IMR-90 (cell line): ENCODE data around the gene LAMB1. TPM values are rescaled to one million over a fixed set of nuclear protein-coding genes. Genes with fewer than 3 reads are reported as not detected.

ENCODE experiments used
- ATAC-seq: fragments of 200-7000 bp; cut with Tn5 transposase; 2 replicates; pipeline ENCODE4 v1.9.1; 2020; ENCODE audit warnings: low read depth, mild to moderate bottlenecking, moderate library complexity
- BruUV-seq: library from RNA; stranded (reverse); fragments of 400-500 nt; replicated peaks from 2 replicates; lab custom pipeline; 2021; lab: Mats Ljungman, UMichigan
- CTCF ChIA-PET: fragments of 300-600 bp; formaldehyde crosslinking; extraction: SDS; loops from one replicate; lab custom pipeline; 2021; ENCODE audit warnings: antibody characterized with exemption; lab: Yijun Ruan, JAX
- POLR2A ChIA-PET: fragments of 300-600 bp; sonication (Branson Sonifier 250); formaldehyde crosslinking; loops from one replicate; lab custom pipeline; 2022; ENCODE audit warnings: antibody characterized with exemption; ENCODE audit not compliant: unreplicated experiment; lab: Charles Lee
- DNase-seq: peaks from one replicate; pipeline ENCODE4 v3.0.0; 2013
- H2AFZ ChIP-seq: replicated peaks from 2 replicates; pipeline ENCODE3; 2013; ENCODE audit warnings: low read length, mild to moderate bottlenecking; ENCODE audit not compliant: poor library complexity
- H2AK5ac ChIP-seq: 2 replicates; pipeline ENCODE4 v1.6.1; 2013; ENCODE audit warnings: low read depth, low read length, inconsistent platforms
- H2AK9ac ChIP-seq: replicated peaks from 2 replicates; pipeline ENCODE3; 2013; ENCODE audit warnings: mild to moderate bottlenecking, low read depth, low read length, moderate library complexity; ENCODE audit not compliant: poor library complexity
- H2BK120ac ChIP-seq: 2 replicates; pipeline ENCODE4 v1.6.1; 2013; ENCODE audit warnings: low read depth, low read length, inconsistent platforms
- H2BK15ac ChIP-seq: 3 replicates; pipeline ENCODE4 v1.6.1; 2013; ENCODE audit warnings: low read depth, low read length, inconsistent platforms
- H2BK20ac ChIP-seq: 2 replicates; pipeline ENCODE4 v1.6.1; 2013; ENCODE audit warnings: low read depth, mild to moderate bottlenecking, inconsistent platforms, low read length, moderate library complexity
- H2BK5ac ChIP-seq: 2 replicates; pipeline ENCODE4 v1.6.1; 2013; ENCODE audit warnings: mild to moderate bottlenecking, low read depth, low read length, inconsistent platforms; ENCODE audit not compliant: poor library complexity, severe bottlenecking
- H3K14ac ChIP-seq: replicated peaks from 2 replicates; pipeline ENCODE4 v1.6.1; 2013; ENCODE audit warnings: low read depth, low read length, inconsistent platforms
- H3K18ac ChIP-seq: 2 replicates; pipeline ENCODE4 v1.6.1; 2013; ENCODE audit warnings: low read depth, low read length, control low read depth
- H3K23ac ChIP-seq: 2 replicates; pipeline ENCODE4 v1.6.1; 2013; ENCODE audit warnings: low read depth, low read length, inconsistent platforms
- H3K27ac ChIP-seq: 2 replicates; pipeline ENCODE4 v1.5.1; 2013; ENCODE audit warnings: mild to moderate bottlenecking, control low read depth, low read length; ENCODE audit not compliant: insufficient read depth
- H3K27me3 ChIP-seq: 2 replicates; pipeline ENCODE4 v1.6.1; 2013; ENCODE audit warnings: low read length; ENCODE audit not compliant: control insufficient read depth, insufficient read depth
- H3K36me3 ChIP-seq: 2 replicates; pipeline ENCODE4 v1.6.1; 2013; ENCODE audit warnings: low read length, mixed read lengths; ENCODE audit not compliant: control insufficient read depth, insufficient read depth
- H3K4ac ChIP-seq: 2 replicates; pipeline ENCODE4 v1.6.1; 2013; ENCODE audit warnings: low read depth, low read length, inconsistent platforms
- H3K4me1 ChIP-seq: 2 replicates; pipeline ENCODE4 v1.6.1; 2013; ENCODE audit warnings: low read length, mixed read lengths; ENCODE audit not compliant: control insufficient read depth, insufficient read depth
- H3K4me2 ChIP-seq: 2 replicates; pipeline ENCODE4 v1.6.1; 2013; ENCODE audit warnings: low read depth, mild to moderate bottlenecking, control low read depth, low read length, moderate library complexity
- H3K4me3 ChIP-seq: 2 replicates; pipeline ENCODE4 v1.5.1; 2013; ENCODE audit warnings: low read depth, mild to moderate bottlenecking, control low read depth, low read length, moderate library complexity; ENCODE audit not compliant: insufficient read depth
- H3K56ac ChIP-seq: 2 replicates; pipeline ENCODE4 v1.6.1; 2013; ENCODE audit warnings: low read length, inconsistent platforms; ENCODE audit not compliant: insufficient read depth; ENCODE audit errors: extremely low read depth
- H3K79me1 ChIP-seq, 2 experiments: 2 replicates each; pipeline ENCODE4 v1.6.1; 2013; ENCODE audit warnings: low read length in 2 of 2, inconsistent platforms in 1 of 2, low read depth in 1 of 2
- H3K9ac ChIP-seq: 2 replicates; pipeline ENCODE4 v1.6.1; 2013; ENCODE audit warnings: low read depth, low read length, control low read depth
- H3K9me1 ChIP-seq: 2 replicates; pipeline ENCODE4 v1.6.1; 2013; ENCODE audit warnings: low read length, inconsistent platforms; ENCODE audit not compliant: insufficient read depth
- H3K9me3 ChIP-seq: 2 replicates; pipeline ENCODE4 v1.6.1; 2013; ENCODE audit warnings: low read length; ENCODE audit not compliant: control insufficient read depth, insufficient read depth
- H4K20me1 ChIP-seq: 2 replicates; pipeline ENCODE4 v1.6.1; 2013; ENCODE audit warnings: low read length, inconsistent platforms; ENCODE audit not compliant: insufficient read depth
- H4K5ac ChIP-seq: 2 replicates; pipeline ENCODE4 v1.6.1; 2013; ENCODE audit warnings: mild to moderate bottlenecking, low read depth, low read length, control low read depth
- H4K8ac ChIP-seq, 2 experiments: 2 replicates each; pipeline ENCODE4 v1.6.1; 2013; ENCODE audit warnings: low read depth in 2 of 2, low read length in 2 of 2, control low read depth in 1 of 2, inconsistent platforms in 1 of 2
- H4K91ac ChIP-seq: 2 replicates; pipeline ENCODE4 v1.6.1; 2013; ENCODE audit warnings: low read depth, low read length, inconsistent platforms; ENCODE audit not compliant: insufficient read depth
- BHLHE40 ChIP-seq: fragments of 150-350 bp; IDR thresholded peaks from 2 replicates; pipeline ENCODE4 v1.6.1; 2016; ENCODE audit warnings: mild to moderate bottlenecking, low read depth, low read length
- CEBPB ChIP-seq: IDR thresholded peaks from 2 replicates; pipeline ENCODE4 v1.6.1; 2012; ENCODE audit warnings: low read depth, low read length, improper control_type of control experiment
- CHD1 ChIP-seq: IDR thresholded peaks from 2 replicates; pipeline ENCODE4 v1.6.1; 2012; ENCODE audit warnings: low read depth, low read length, improper control_type of control experiment
- CTCF ChIP-seq: conservative IDR thresholded peaks from 2 replicates; pipeline ENCODE4 v1.5.1; 2012; ENCODE audit warnings: mild to moderate bottlenecking, low read depth, low read length, improper control_type of control experiment
- ELK1 ChIP-seq: fragments of 150-350 bp; IDR thresholded peaks from 2 replicates; pipeline ENCODE4 v1.6.1; 2016; ENCODE audit warnings: low read depth, mild to moderate bottlenecking, low read length, moderate library complexity, borderline replicate concordance
- FOS ChIP-seq: fragments of 150-350 bp; IDR thresholded peaks from 2 replicates; pipeline ENCODE4 v1.6.1; 2016; ENCODE audit warnings: low read depth, low read length
- MAFK ChIP-seq: IDR thresholded peaks from 2 replicates; pipeline ENCODE4 v1.6.1; 2012; ENCODE audit warnings: low read depth, low read length, improper control_type of control experiment
- MAZ ChIP-seq: IDR thresholded peaks from 2 replicates; pipeline ENCODE4 v1.6.1; 2012; ENCODE audit warnings: low read depth, mild to moderate bottlenecking, low read length, improper control_type of control experiment, moderate library complexity, borderline replicate concordance
- MXI1 ChIP-seq: IDR thresholded peaks from 2 replicates; pipeline ENCODE4 v1.6.1; 2012; ENCODE audit warnings: low read depth, mild to moderate bottlenecking, low read length, moderate library complexity, borderline replicate concordance
- NFE2L2 ChIP-seq: fragments of 150-350 bp; IDR thresholded peaks from 2 replicates; pipeline ENCODE4 v1.6.1; 2016; ENCODE audit warnings: low read depth, mild to moderate bottlenecking, low read length
- POLR2A ChIP-seq: IDR thresholded peaks from 2 replicates; pipeline ENCODE4 v1.6.1; 2012; ENCODE audit warnings: mild to moderate bottlenecking, low read depth, low read length
- RAD21 ChIP-seq: IDR thresholded peaks from 2 replicates; pipeline ENCODE4 v1.6.1; 2012; ENCODE audit warnings: low read length, improper control_type of control experiment
- RCOR1 ChIP-seq: IDR thresholded peaks from 2 replicates; pipeline ENCODE4 v1.6.1; 2012; ENCODE audit warnings: mild to moderate bottlenecking, low read length, improper control_type of control experiment; ENCODE audit not compliant: insufficient replicate concordance
- RFX5 ChIP-seq: IDR thresholded peaks from 2 replicates; pipeline ENCODE4 v1.8.0; 2012; ENCODE audit warnings: low read depth, mild to moderate bottlenecking, low read length, moderate library complexity
- SMC3 ChIP-seq: fragments of 150-350 bp; IDR thresholded peaks from 2 replicates; pipeline ENCODE4 v1.6.1; 2016; ENCODE audit warnings: low read depth, mild to moderate bottlenecking, antibody characterized with exemption, low read length, moderate library complexity
- USF2 ChIP-seq: fragments of 150-350 bp; IDR thresholded peaks from 2 replicates; pipeline ENCODE4 v1.6.1; 2017; ENCODE audit warnings: mild to moderate bottlenecking, antibody characterized with exemption, low read length, low read depth
- WGBS, 2 experiments: methylation state at CpG; one replicate each; pipeline versions ENCODE4 v1.1.5 to v1.1.7; 2013; ENCODE audit warnings: missing lambda C conversion rate in 2 of 2; ENCODE audit not compliant: insufficient read length in 1 of 2; ENCODE audit errors: extremely low coverage in 2 of 2; 5-methylcytosine and 5-hydroxymethylcytosine counted together
- dilution Hi-C: fragments of 300-500 bp; cut with HindIII; formaldehyde crosslinking; loops from one replicate; pipeline ENCODE4 v1.14.3; 2018; ENCODE audit warnings: low sequenced_read_pairs; ENCODE audit not compliant: unreplicated experiment
- in situ Hi-C: fragments of 300-500 bp; cut with MboI; formaldehyde crosslinking; loops from 3 replicates; pipeline ENCODE4 v1.14.3; 2019; ENCODE audit warnings: low sequenced_read_pairs, inconsistent platforms, mixed read lengths
- intact Hi-C: fragments of 100-400 bp; cut with micrococcal nuclease; formaldehyde crosslinking; loops from 2 replicates; pipeline ENCODE4 v1.10.0; 2022
- polyA plus RNA-seq, 3 experiments: library from polyadenylated mRNA; depleted of rRNA; stranded (reverse); fragments of >200 nt; gene quantifications; 2 replicates each; pipeline ENCODE4 v1.2.3, GENCODE V29; 2012; ENCODE audit warnings: low replicate concordance in 1 of 3
- total RNA-seq: library from RNA; depleted of rRNA; stranded (reverse); fragments of >200 nt; gene quantifications from 2 replicates; pipeline ENCODE4 v1.2.3, GENCODE V29; 2012

The LAMB1 gene
- total and polyA plus RNA-seq, 2 of the 4 experiments (the other 2 are of a cell fraction): 114 to 117 TPM

GRCh38 chr7:107936312-107936711, 66.6 kb downstream of the LAMB1 start:
- H4K20me1 ChIP-seq: peaks cover 20% of the 10 kb centered on the region
- no peak overlapping the region for H3K23ac ChIP-seq
- ChIA-PET POLR2A (no interaction called here), CTCF (interaction anchor here (0.7 to 1.9 kb wide), 3 partner anchors 13 to 210 kb away, joined by 3 to 5 read pairs (median 3); no protein-coding TSS in a partner anchor)
- no peak overlapping the region for H3K4me3 ChIP-seq
- no peak overlapping the region for H3K56ac ChIP-seq
- WGBS, 2 experiments: no CpG with 5 or more reads among the region's 2 CpGs
- no peak overlapping the region for H2BK120ac ChIP-seq
- no peak for DNase-seq
- H3K9me1 ChIP-seq: peaks cover 33% of the 10 kb centered on the region
- H3K36me3 ChIP-seq: peaks cover 47% of the 10 kb centered on the region
- in situ Hi-C loops (no loop called here), dilution Hi-C loops (no loop called here), intact Hi-C loops (no loop called here)
- no peak overlapping the region for H4K91ac ChIP-seq
- no peak overlapping the region for H2BK20ac ChIP-seq
- no peak overlapping the region for H4K8ac ChIP-seq
- H3K4me2 ChIP-seq: no peak overlapping the region
- H3K18ac ChIP-seq: no peak overlapping the region
- no peaks in the 10 kb centered on the region for H3K27me3 ChIP-seq
- no peak for ATAC-seq
- no peak overlapping the region for H3K27ac ChIP-seq
- H2BK15ac ChIP-seq: no peak overlapping the region
- no peak overlapping the region for H3K9ac ChIP-seq
- peaks cover 7 to 46% of the 10 kb centered on the region in 2 experiments; a peak in 3 of 4 replicates for H3K79me1 ChIP-seq
- no peak overlapping the region for H2AK9ac ChIP-seq
- H3K4ac ChIP-seq: no peak overlapping the region
- no TSS peak for BruUV-seq
- no peak overlapping the region for H3K14ac ChIP-seq
- no peak overlapping the region for H2AK5ac ChIP-seq
- H2AFZ ChIP-seq: no peak overlapping the region
- no peak for TF ChIP-seq SMC3
- no peak for TF ChIP-seq RAD21
- TF ChIP-seq ELK1: no peak
- TF ChIP-seq MAFK: no peak
- TF ChIP-seq POLR2A: no peak
- TF ChIP-seq RFX5: no peak
- no peak for TF ChIP-seq NFE2L2
- no peak for TF ChIP-seq MXI1
- TF ChIP-seq CEBPB: no peak
- TF ChIP-seq USF2: no peak
- TF ChIP-seq BHLHE40: no peak
- no peak for TF ChIP-seq FOS
- TF ChIP-seq MAZ: no peak
- no peak for TF ChIP-seq RCOR1
- TF ChIP-seq CTCF: no peak
- TF ChIP-seq CHD1: no peak
- peaks cover 26% of the 10 kb centered on the region for H3K4me1 ChIP-seq
- H2BK5ac ChIP-seq: no peak overlapping the region
- no peak overlapping the region for H4K5ac ChIP-seq
- H3K9me3 ChIP-seq: no peaks in the 10 kb centered on the region
